CD4-positive, alpha-beta T cell (primary cell): ENCODE measurements around the gene CTSL. TPM values are rescaled to one million over a fixed set of nuclear protein-coding genes. Genes with fewer than 3 reads are reported as not detected.

Source experiments
- ATAC-seq: fragments of 200-7000 bp; cut with Tn5 transposase; one replicate; pipeline ENCODE4 v1.10.0; 2022; ENCODE audit warnings: mild to moderate bottlenecking; ENCODE audit not compliant: poor library complexity
- CTCF ChIA-PET: fragments of 350-600 bp; sonication (Branson Sonifier 250); formaldehyde crosslinking; loops from one replicate; lab custom pipeline; 2021; ENCODE audit warnings: antibody characterized with exemption, inconsistent platforms; lab: Charles Lee
- POLR2A ChIA-PET: fragments of 350-600 bp; sonication (Branson Sonifier 250); formaldehyde crosslinking; loops from one replicate; lab custom pipeline; 2021; ENCODE audit warnings: antibody characterized with exemption, inconsistent platforms; lab: Charles Lee
- DNase-seq, 14 experiments: peaks; one replicate each; pipeline ENCODE4 v3.0.0-alpha.2; 2013 to 2020; ENCODE audit warnings: mixed read lengths in 2 of 14
- H3K27ac ChIP-seq, 2 donors: one replicate each; pipeline versions ENCODE4 v1.5.1 to v1.7.0; 2013; ENCODE audit warnings: low read length in 2 of 2, low read depth in 1 of 2, mild to moderate bottlenecking in 1 of 2
- H3K27me3 ChIP-seq, 2 experiments: 1 replicate in 1 of 2; 2 replicates in 1 of 2; pipeline versions ENCODE4 v1.6.1 to v1.7.0; 2013; ENCODE audit warnings: low read length in 2 of 2, control low read depth in 1 of 2, mild to moderate bottlenecking in 1 of 2, moderate library complexity in 1 of 2; ENCODE audit not compliant: insufficient read depth in 2 of 2, control insufficient read depth in 1 of 2
- H3K36me3 ChIP-seq: one replicate; pipeline ENCODE4 v1.6.1; 2013; ENCODE audit warnings: low read length, control low read depth; ENCODE audit not compliant: insufficient read depth
- H3K4me1 ChIP-seq: one replicate; pipeline ENCODE4 v1.6.1; 2013; ENCODE audit warnings: low read length, control low read depth; ENCODE audit not compliant: insufficient read depth
- H3K4me3 ChIP-seq: one replicate; pipeline ENCODE4 v1.5.1; 2013; ENCODE audit warnings: mild to moderate bottlenecking, low read length, moderate library complexity
- H3K9me3 ChIP-seq, 2 experiments: 1 replicate in 1 of 2; 2 replicates in 1 of 2; pipeline versions ENCODE4 v1.6.1 to v1.7.0; 2013; ENCODE audit warnings: low read length in 2 of 2, mild to moderate bottlenecking in 2 of 2, control low read depth in 1 of 2, moderate library complexity in 1 of 2; ENCODE audit not compliant: control insufficient read depth in 1 of 2, insufficient read depth in 1 of 2
- H3K27ac Mint-ChIP-seq: one replicate; pipeline ENCODE4 v1.8.0; 2020; ENCODE audit warnings: mixed read lengths
- H3K27me3 Mint-ChIP-seq: one replicate; pipeline ENCODE4 v1.8.0; 2021; ENCODE audit warnings: mixed read lengths
- H3K36me3 Mint-ChIP-seq: one replicate; pipeline ENCODE4 v1.8.0; 2021; ENCODE audit warnings: low read depth, mixed read lengths
- H3K4me1 Mint-ChIP-seq: one replicate; pipeline ENCODE4 v1.8.0; 2021; ENCODE audit warnings: low read depth, mixed read lengths
- H3K4me3 Mint-ChIP-seq: one replicate; pipeline ENCODE4 v1.8.0; 2020; ENCODE audit warnings: mild to moderate bottlenecking, mixed read lengths
- H3K9me3 Mint-ChIP-seq: one replicate; pipeline ENCODE4 v1.8.0; 2020; ENCODE audit warnings: mixed read lengths
- intact Hi-C, 2 experiments: fragments of 100-400 bp; cut with DNase I in 1 of 2; cut with micrococcal nuclease in 1 of 2; formaldehyde crosslinking; loops; one replicate each; pipeline versions ENCODE4 v1.15.1 to v1.9.0; 2023 to 2025; cut with DNase I, micrococcal nuclease
- total RNA-seq, 174 experiments: library from RNA in 2 of 174; stranded (reverse) in 2 of 174; gene quantifications; one replicate each; pipeline ENCODE4 v1.2.3 and lab custom pipeline; 2021 to 2026
- TF ChIP-seq, protein P1 (sequence below): fragments of 200-600 bp; IDR thresholded peaks from one replicate; pipeline ENCODE4 v1.8.0; 2022; ENCODE audit warnings: antibody characterized with exemption, mild to moderate bottlenecking

Gene CTSL
- total RNA-seq, 2 experiments from 2014 or later, result 7.5 to 7.9 TPM

DNA sequence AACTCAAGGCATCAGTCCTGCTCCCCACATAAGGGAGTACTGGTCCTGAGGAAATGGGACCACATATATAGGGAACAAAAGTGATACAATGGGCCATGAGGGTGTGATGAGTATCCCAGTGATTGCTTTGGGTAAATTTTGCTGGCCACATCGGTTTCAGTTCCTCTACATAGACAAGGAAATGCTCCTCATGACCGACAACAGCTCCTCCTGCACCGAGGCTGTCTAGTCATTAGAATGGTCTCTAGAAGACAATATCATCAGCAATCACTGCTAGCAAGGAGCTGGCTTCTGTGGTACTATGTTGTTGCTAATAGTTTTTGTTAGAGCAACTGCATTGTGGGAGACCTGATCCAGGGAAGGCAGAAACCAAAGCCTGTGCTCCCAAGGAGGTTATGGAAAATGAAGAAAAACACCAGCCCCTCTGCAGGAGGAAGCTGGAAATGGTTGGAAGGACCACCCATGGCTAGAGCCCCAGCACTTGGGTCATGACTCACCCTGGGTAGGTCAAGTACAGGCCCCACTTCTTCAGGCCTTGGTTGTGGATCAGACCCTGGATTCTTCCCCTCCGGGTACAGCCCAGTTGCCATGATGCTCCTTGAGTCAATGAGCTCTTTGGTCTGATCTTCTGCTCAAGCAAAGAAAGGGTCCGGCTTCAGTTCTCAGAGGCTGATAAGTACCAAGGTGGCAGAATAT is 3.4 kb upstream of the CTSL start:
- CTCF ChIA-PET, result no interaction called here
- POLR2A ChIA-PET, result no interaction called here
- Histone ChIP-seq H3K4me1 (peaks cover 22% of the 10 kb centered on the region), H3K36me3 (no peaks in the 10 kb centered on the region), H3K27ac (no peak overlapping the region), H3K27me3 (peaks cover 0 to 3% of the 10 kb centered on the region in 2 experiments), H3K4me3 (no peak overlapping the region), H3K9me3 (peaks cover 0 to 11% of the 10 kb centered on the region in 2 experiments)
- no peak overlapping the region for H3K4me3 Mint-ChIP-seq
- DNase-seq (peak in 3 of 14 experiments; percentile 20 to 67 (median 56)), ATAC-seq (no peak)
- TF ChIP-seq, protein P1, sequence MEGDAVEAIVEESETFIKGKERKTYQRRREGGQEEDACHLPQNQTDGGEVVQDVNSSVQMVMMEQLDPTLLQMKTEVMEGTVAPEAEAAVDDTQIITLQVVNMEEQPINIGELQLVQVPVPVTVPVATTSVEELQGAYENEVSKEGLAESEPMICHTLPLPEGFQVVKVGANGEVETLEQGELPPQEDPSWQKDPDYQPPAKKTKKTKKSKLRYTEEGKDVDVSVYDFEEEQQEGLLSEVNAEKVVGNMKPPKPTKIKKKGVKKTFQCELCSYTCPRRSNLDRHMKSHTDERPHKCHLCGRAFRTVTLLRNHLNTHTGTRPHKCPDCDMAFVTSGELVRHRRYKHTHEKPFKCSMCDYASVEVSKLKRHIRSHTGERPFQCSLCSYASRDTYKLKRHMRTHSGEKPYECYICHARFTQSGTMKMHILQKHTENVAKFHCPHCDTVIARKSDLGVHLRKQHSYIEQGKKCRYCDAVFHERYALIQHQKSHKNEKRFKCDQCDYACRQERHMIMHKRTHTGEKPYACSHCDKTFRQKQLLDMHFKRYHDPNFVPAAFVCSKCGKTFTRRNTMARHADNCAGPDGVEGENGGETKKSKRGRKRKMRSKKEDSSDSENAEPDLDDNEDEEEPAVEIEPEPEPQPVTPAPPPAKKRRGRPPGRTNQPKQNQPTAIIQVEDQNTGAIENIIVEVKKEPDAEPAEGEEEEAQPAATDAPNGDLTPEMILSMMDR, result no peak
- H3K4me1 Mint-ChIP-seq, result peaks cover 27% of the 10 kb centered on the region
- intact Hi-C loops, result loop anchor here in 1 of 2 experiments (5.0 kb wide), 1 partner anchor 35 kb away; no protein-coding TSS in a partner anchor
- no peaks in the 10 kb centered on the region for H3K27me3 Mint-ChIP-seq
- peaks cover 6% of the 10 kb centered on the region for H3K36me3 Mint-ChIP-seq
- peak overlapping the region; percentile 39 for H3K27ac Mint-ChIP-seq
- H3K9me3 Mint-ChIP-seq, result no peaks in the 10 kb centered on the region

GRCh38 chr9:87725356-87725899 is 491 bp upstream of the CTSL start:
- ATAC-seq, result no peak
- intact Hi-C loops, result loop anchor here in 1 of 2 experiments (5.0 kb wide), 1 partner anchor 252 kb away; no protein-coding TSS in a partner anchor
- POLR2A ChIA-PET, result interaction anchor here (1.3 to 2.3 kb wide), 6 partner anchors 16 to 1443 kb away, joined by 4 to 15 read pairs (median 8); partner anchors contain the start of genes CDK20 and ISCA1

GRCh38 chr9:87729246-87729645 is 3.3 kb downstream of the CTSL start:
- Mint-ChIP-seq H3K4me3 (peak overlapping the region; percentile 63), H3K4me1 (peaks cover 59% of the 10 kb centered on the region), H3K27ac (peak overlapping the region; percentile 40), H3K9me3 (no peaks in the 10 kb centered on the region), H3K36me3 (peaks cover 49% of the 10 kb centered on the region), H3K27me3 (no peaks in the 10 kb centered on the region)
- H3K4me3 ChIP-seq, result no peak overlapping the region
- ChIA-PET POLR2A (no interaction called here), CTCF (interaction anchor here (1.6 kb wide), 1 partner anchor 16 kb away, joined by 3 read pairs; no protein-coding TSS in a partner anchor)
- TF ChIP-seq, protein P1, result no peak
- H3K27ac ChIP-seq, result no peak overlapping the region
- no peak for DNase-seq
- H3K27me3 ChIP-seq, result peaks cover 0 to 3% of the 10 kb centered on the region in 2 experiments
- intact Hi-C loops, result loop anchor here in 1 of 2 experiments (5.0 kb wide), 1 partner anchor 248 kb away; no protein-coding TSS in a partner anchor
- H3K36me3 ChIP-seq, result peaks cover 4% of the 10 kb centered on the region
- ATAC-seq, result no peak
- peaks cover 0 to 11% of the 10 kb centered on the region in 2 experiments for H3K9me3 ChIP-seq
- peaks cover 29% of the 10 kb centered on the region for H3K4me1 ChIP-seq

More at GRCh38 chr9:87725356-87725899, 491 bp upstream of the CTSL start:
- H3K27ac ChIP-seq, result peak overlapping the region; percentile 25 to 52
- TF ChIP-seq, protein P1, result no peak
- peak overlapping the region; percentile 98 for H3K4me3 Mint-ChIP-seq
- peak overlapping the region; percentile 87 for H3K27ac Mint-ChIP-seq
- H3K4me1 ChIP-seq, result peaks cover 29% of the 10 kb centered on the region
- H3K27me3 ChIP-seq, result peaks cover 0 to 3% of the 10 kb centered on the region in 2 experiments
- peak in 1 of 14 experiments; percentile 10 for DNase-seq
- peak overlapping the region; percentile 73 for H3K4me3 ChIP-seq
- peaks cover 0 to 11% of the 10 kb centered on the region in 2 experiments for H3K9me3 ChIP-seq
- H3K36me3 ChIP-seq, result peaks cover 4% of the 10 kb centered on the region
- H3K4me1 Mint-ChIP-seq, result peaks cover 54% of the 10 kb centered on the region
- H3K9me3 Mint-ChIP-seq, result no peaks in the 10 kb centered on the region
- H3K27me3 Mint-ChIP-seq, result no peaks in the 10 kb centered on the region
- peaks cover 32% of the 10 kb centered on the region for H3K36me3 Mint-ChIP-seq
- CTCF ChIA-PET, result interaction anchor here (0.5 kb wide), 1 partner anchor 446 kb away, joined by 3 read pairs; no protein-coding TSS in a partner anchor
